ENCODE data around the gene KCNC1.

Gene KCNC1

DNA sequence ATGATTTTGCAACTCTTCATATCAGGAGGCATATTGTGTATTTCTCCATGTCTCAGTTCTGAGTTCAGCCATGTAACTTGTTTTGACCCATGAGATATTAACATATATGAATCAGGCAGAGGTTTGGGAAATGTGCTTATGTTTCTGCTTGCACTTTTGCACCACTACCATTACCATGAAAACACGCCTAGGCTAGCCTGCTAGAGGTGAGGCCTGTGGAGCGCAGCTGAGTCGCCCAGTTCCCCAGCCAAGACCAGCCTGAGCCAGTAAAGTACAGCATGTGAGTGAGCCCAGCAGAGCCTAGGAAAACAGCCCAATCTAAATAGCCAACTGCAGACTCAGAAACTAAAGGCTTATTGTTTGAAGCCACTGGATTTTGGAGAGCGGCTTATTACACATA, 33.6 kb upstream of the KCNC1 start:
- no peaks in the 10 kb centered on the region for H3K79me2 ChIP-seq (ENCODE audit: insufficient read depth, low read length)
- no peak for TF ChIP-seq EZH2 (IDR thresholded peaks at IDR 0.05; ENCODE audit: borderline replicate concordance, low read length)
- TF ChIP-seq, protein P1, sequence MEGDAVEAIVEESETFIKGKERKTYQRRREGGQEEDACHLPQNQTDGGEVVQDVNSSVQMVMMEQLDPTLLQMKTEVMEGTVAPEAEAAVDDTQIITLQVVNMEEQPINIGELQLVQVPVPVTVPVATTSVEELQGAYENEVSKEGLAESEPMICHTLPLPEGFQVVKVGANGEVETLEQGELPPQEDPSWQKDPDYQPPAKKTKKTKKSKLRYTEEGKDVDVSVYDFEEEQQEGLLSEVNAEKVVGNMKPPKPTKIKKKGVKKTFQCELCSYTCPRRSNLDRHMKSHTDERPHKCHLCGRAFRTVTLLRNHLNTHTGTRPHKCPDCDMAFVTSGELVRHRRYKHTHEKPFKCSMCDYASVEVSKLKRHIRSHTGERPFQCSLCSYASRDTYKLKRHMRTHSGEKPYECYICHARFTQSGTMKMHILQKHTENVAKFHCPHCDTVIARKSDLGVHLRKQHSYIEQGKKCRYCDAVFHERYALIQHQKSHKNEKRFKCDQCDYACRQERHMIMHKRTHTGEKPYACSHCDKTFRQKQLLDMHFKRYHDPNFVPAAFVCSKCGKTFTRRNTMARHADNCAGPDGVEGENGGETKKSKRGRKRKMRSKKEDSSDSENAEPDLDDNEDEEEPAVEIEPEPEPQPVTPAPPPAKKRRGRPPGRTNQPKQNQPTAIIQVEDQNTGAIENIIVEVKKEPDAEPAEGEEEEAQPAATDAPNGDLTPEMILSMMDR (IDR thresholded peaks at IDR 0.05; ENCODE audit: low read length), result no peak
- no peaks in the 10 kb centered on the region for H4K20me1 ChIP-seq (ENCODE audit: insufficient read depth, low read length)
- no peaks in the 10 kb centered on the region for H3K9me2 ChIP-seq (ENCODE audit: low read depth, low read length)
- H3K27me3 ChIP-seq (ENCODE audit: insufficient read depth, low read length), result no peaks in the 10 kb centered on the region
- no peaks in the 10 kb centered on the region for H3K36me3 ChIP-seq (ENCODE audit: insufficient read depth, low read length)
- H3K4me3 ChIP-seq (ENCODE audit: low read depth, low read length, poor library complexity, severe bottlenecking), result no peak overlapping the region
- H3K9ac ChIP-seq (ENCODE audit: low read length), result no peak overlapping the region
- H3K27ac ChIP-seq (ENCODE audit: low read depth, low read length, poor library complexity, severe bottlenecking), result no peak overlapping the region
- no peaks in the 10 kb centered on the region for H3K9me3 ChIP-seq (ENCODE audit: low read length)
- no peaks in the 10 kb centered on the region for H3F3A ChIP-seq (ENCODE audit: insufficient read depth, low read length)
- H3K4me2 ChIP-seq (ENCODE audit: low read length), result no peak overlapping the region
- H2AFZ ChIP-seq (ENCODE audit: low read length), result no peak overlapping the region
- H3K4me1 ChIP-seq (ENCODE audit: insufficient read depth, low read length, severe bottlenecking), result no peaks in the 10 kb centered on the region

DNA sequence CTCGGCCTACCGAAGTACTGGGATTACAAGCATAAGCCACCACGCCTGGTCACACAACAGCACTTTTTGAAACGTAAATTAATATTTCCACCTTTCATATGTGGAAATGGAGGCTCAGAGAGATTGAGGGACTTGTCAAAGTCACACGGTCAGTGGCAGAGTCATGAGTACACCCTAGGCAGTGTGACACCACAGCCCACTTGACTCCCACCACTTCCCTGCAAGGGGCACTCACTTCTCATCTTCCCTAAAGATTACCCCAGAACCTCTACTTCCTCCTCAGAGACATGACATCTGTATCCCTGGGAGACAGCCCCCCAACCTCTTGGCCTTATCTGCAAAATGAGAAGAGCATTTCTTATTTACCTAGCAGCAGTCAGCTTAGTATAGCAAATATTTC, 31.7 kb upstream of the KCNC1 start:
- TF ChIP-seq EZH2 (IDR thresholded peaks at IDR 0.05; ENCODE audit: borderline replicate concordance, low read length), result no peak
- TF ChIP-seq, protein P1 (IDR thresholded peaks at IDR 0.05; ENCODE audit: low read length), result no peak

DNA sequence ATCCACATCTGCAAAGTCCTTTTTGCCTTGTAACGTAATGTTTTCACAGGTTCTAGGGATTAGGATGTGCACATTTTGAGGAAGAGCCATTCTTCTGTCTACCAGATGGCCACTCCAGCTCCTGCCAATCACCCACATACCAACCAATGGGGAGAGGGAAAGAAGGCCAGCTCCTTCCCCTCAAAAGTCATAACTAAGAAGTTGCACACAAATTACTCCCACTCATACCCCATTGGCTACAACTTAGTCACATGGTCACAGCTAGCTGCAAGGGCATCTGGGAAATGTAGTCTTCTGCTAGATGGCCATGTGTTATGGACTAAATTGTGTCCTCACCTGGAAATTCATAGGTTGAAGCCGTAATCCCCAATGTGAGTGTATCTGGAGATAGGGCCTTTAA, 30.6 kb upstream of the KCNC1 start:
- Histone ChIP-seq H2AFZ (ENCODE audit: low read length) (no peak overlapping the region), H3K9me3 (ENCODE audit: low read length) (no peaks in the 10 kb centered on the region), H3K27me3 (ENCODE audit: insufficient read depth, low read length) (no peaks in the 10 kb centered on the region; the same call in 1 of the 2 replicates), H3K9ac (ENCODE audit: low read length) (no peak overlapping the region), H3K9me2 (ENCODE audit: low read depth, low read length) (no peaks in the 10 kb centered on the region), H3F3A (ENCODE audit: insufficient read depth, low read length) (no peaks in the 10 kb centered on the region), H3K36me3 (ENCODE audit: insufficient read depth, low read length) (no peaks in the 10 kb centered on the region), H3K79me2 (ENCODE audit: insufficient read depth, low read length) (no peaks in the 10 kb centered on the region), H3K27ac (ENCODE audit: low read depth, low read length, poor library complexity, severe bottlenecking) (no peak overlapping the region), H4K20me1 (ENCODE audit: insufficient read depth, low read length) (no peaks in the 10 kb centered on the region), H3K4me2 (ENCODE audit: low read length) (no peak overlapping the region), H3K4me3 (ENCODE audit: low read depth, low read length, poor library complexity, severe bottlenecking) (no peak overlapping the region), H3K4me1 (ENCODE audit: insufficient read depth, low read length, severe bottlenecking) (no peaks in the 10 kb centered on the region)
- TF ChIP-seq, protein P1 (IDR thresholded peaks at IDR 0.05; ENCODE audit: low read length), result no peak
- no peak for TF ChIP-seq EZH2 (IDR thresholded peaks at IDR 0.05; ENCODE audit: borderline replicate concordance, low read length)

More for the DNA sequence above, 31.7 kb upstream of the KCNC1 start:
- Histone ChIP-seq H3K27ac (ENCODE audit: low read depth, low read length, poor library complexity, severe bottlenecking) (no peak overlapping the region), H3K4me3 (ENCODE audit: low read depth, low read length, poor library complexity, severe bottlenecking) (no peak overlapping the region), H4K20me1 (ENCODE audit: insufficient read depth, low read length) (no peaks in the 10 kb centered on the region), H3K9me3 (ENCODE audit: low read length) (no peaks in the 10 kb centered on the region), H3K79me2 (ENCODE audit: insufficient read depth, low read length) (no peaks in the 10 kb centered on the region), H2AFZ (ENCODE audit: low read length) (no peak overlapping the region), H3K4me1 (ENCODE audit: insufficient read depth, low read length, severe bottlenecking) (no peaks in the 10 kb centered on the region), H3K9ac (ENCODE audit: low read length) (no peak overlapping the region), H3F3A (ENCODE audit: insufficient read depth, low read length) (no peaks in the 10 kb centered on the region), H3K9me2 (ENCODE audit: low read depth, low read length) (no peaks in the 10 kb centered on the region), H3K4me2 (ENCODE audit: low read length) (no peak overlapping the region), H3K36me3 (ENCODE audit: insufficient read depth, low read length) (no peaks in the 10 kb centered on the region), H3K27me3 (ENCODE audit: insufficient read depth, low read length) (no peaks in the 10 kb centered on the region; the same call in 1 of the 2 replicates)

Data from OCI-LY1 (cell line).